Suprapubic skin (tissue), 3 donors: ENCODE data around the gene RXYLT1.

ENCODE experiments used
- EP300 ChIP-seq: sonication (generic); formaldehyde crosslinking; IDR thresholded peaks from one replicate; pipeline ENCODE4 v1.6.1; 2017; ENCODE audit warnings: antibody characterized with exemption
- POLR2A ChIP-seq, 2 donors: fragments of 450-650 bp; IDR thresholded peaks; one replicate each; pipeline ENCODE4 v1.6.1; 2017; ENCODE audit warnings: antibody characterized with exemption in 2 of 2, mild to moderate bottlenecking in 2 of 2, moderate library complexity in 2 of 2
- TF ChIP-seq, protein P1 (sequence below), 2 donors: fragments of 200-600 bp in 1 of 2; fragments of 450-650 bp in 1 of 2; sonication (generic) in 1 of 2; IDR thresholded peaks; one replicate each; pipeline ENCODE4 v1.5.1; 2016 to 2019; ENCODE audit warnings: antibody characterized with exemption in 2 of 2, mild to moderate bottlenecking in 1 of 2, moderate library complexity in 1 of 2

- TF ChIP-seq, protein P1, sequence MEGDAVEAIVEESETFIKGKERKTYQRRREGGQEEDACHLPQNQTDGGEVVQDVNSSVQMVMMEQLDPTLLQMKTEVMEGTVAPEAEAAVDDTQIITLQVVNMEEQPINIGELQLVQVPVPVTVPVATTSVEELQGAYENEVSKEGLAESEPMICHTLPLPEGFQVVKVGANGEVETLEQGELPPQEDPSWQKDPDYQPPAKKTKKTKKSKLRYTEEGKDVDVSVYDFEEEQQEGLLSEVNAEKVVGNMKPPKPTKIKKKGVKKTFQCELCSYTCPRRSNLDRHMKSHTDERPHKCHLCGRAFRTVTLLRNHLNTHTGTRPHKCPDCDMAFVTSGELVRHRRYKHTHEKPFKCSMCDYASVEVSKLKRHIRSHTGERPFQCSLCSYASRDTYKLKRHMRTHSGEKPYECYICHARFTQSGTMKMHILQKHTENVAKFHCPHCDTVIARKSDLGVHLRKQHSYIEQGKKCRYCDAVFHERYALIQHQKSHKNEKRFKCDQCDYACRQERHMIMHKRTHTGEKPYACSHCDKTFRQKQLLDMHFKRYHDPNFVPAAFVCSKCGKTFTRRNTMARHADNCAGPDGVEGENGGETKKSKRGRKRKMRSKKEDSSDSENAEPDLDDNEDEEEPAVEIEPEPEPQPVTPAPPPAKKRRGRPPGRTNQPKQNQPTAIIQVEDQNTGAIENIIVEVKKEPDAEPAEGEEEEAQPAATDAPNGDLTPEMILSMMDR (IDR thresholded peaks at IDR 0.05) = no peak
- no peak for TF ChIP-seq EP300
- no peak for TF ChIP-seq POLR2A (IDR thresholded peaks at IDR 0.05)
Observed at GRCh38 chr12:63848450-63848849, 68.7 kb downstream of the RXYLT1 start.
